Astrocyte (in vitro differentiated cells and primary cell): ENCODE data around the gene PLA1A. TPM values are rescaled to one million over a fixed set of nuclear protein-coding genes. Genes with fewer than 3 reads are reported as not detected.
"Not testable (repeated sequence)": the region's sequence is repeated elsewhere in the genome, so short reads cannot be mapped to it uniquely, and the experiment has no call there.

Experiments used
- DNase-seq: peaks from one replicate; pipeline ENCODE4 v3.0.0-alpha.2; 2010; ENCODE audit warnings: low read depth
- FAIRE-seq: peaks from 2 replicates; lab custom pipeline; 2011; peaks lifted over from hg19 to GRCh38; lab: Jason Lieb, UNC
- H2AFZ ChIP-seq: 2 replicates; pipeline ENCODE4 v1.6.0; 2012; ENCODE audit warnings: low read depth, low read length, inconsistent platforms
- H3K27ac ChIP-seq: 2 replicates; pipeline ENCODE4 v1.5.1; 2011; ENCODE audit warnings: low read depth, low read length, inconsistent platforms
- H3K27me3 ChIP-seq: 2 replicates; pipeline ENCODE4 v1.6.0; 2011; ENCODE audit warnings: low read length, inconsistent platforms; ENCODE audit not compliant: insufficient read depth
- H3K36me3 ChIP-seq: 2 replicates; pipeline ENCODE4 v1.5.1; 2011; ENCODE audit warnings: low read length, inconsistent platforms; ENCODE audit not compliant: insufficient read depth
- H3K4me1 ChIP-seq: 2 replicates; pipeline ENCODE4 v1.5.1; 2011; ENCODE audit warnings: low read length, inconsistent platforms; ENCODE audit not compliant: insufficient read depth
- H3K4me2 ChIP-seq: 2 replicates; pipeline ENCODE4 v1.6.0; 2012; ENCODE audit warnings: low read length, inconsistent platforms
- H3K4me3 ChIP-seq: 2 replicates; pipeline ENCODE4 v1.5.1; 2011; ENCODE audit warnings: low read depth, mild to moderate bottlenecking, low read length, inconsistent platforms; ENCODE audit not compliant: insufficient read depth
- H3K79me2 ChIP-seq: 2 replicates; pipeline ENCODE4 v1.6.0; 2012; ENCODE audit warnings: mild to moderate bottlenecking, low read length, inconsistent platforms; ENCODE audit not compliant: insufficient read depth
- H3K9ac ChIP-seq: 2 replicates; pipeline ENCODE4 v1.6.0; 2012; ENCODE audit warnings: mild to moderate bottlenecking, low read length, inconsistent platforms
- H3K9me3 ChIP-seq: 2 replicates; pipeline ENCODE4 v1.5.1; 2012; ENCODE audit warnings: low read depth, mild to moderate bottlenecking, low read length, inconsistent platforms; ENCODE audit not compliant: insufficient read depth
- H4K20me1 ChIP-seq: 2 replicates; pipeline ENCODE4 v1.6.0; 2012; ENCODE audit warnings: low read length, inconsistent platforms; ENCODE audit not compliant: insufficient read depth
- H3K27ac Mint-ChIP-seq: one replicate; pipeline ENCODE4 v1.8.0; 2021; ENCODE audit warnings: mild to moderate bottlenecking, mixed read lengths; ENCODE audit not compliant: unreplicated experiment
- H3K27me3 Mint-ChIP-seq: one replicate; pipeline ENCODE4 v1.8.0; 2021; ENCODE audit warnings: low read depth, mixed read lengths; ENCODE audit not compliant: unreplicated experiment
- H3K36me3 Mint-ChIP-seq: one replicate; pipeline ENCODE4 v1.8.0; 2021; ENCODE audit warnings: low read depth, mixed read lengths; ENCODE audit not compliant: unreplicated experiment
- H3K4me1 Mint-ChIP-seq: one replicate; pipeline ENCODE4 v1.8.0; 2021; ENCODE audit warnings: low read depth, mixed read lengths; ENCODE audit not compliant: unreplicated experiment
- H3K4me3 Mint-ChIP-seq: one replicate; pipeline ENCODE4 v1.8.0; 2021; ENCODE audit warnings: mild to moderate bottlenecking, moderate library complexity, mixed read lengths; ENCODE audit not compliant: unreplicated experiment
- H3K9me3 Mint-ChIP-seq: one replicate; pipeline ENCODE4 v1.8.0; 2021; ENCODE audit warnings: mild to moderate bottlenecking, mixed read lengths; ENCODE audit not compliant: unreplicated experiment
- EZH2 ChIP-seq: IDR thresholded peaks from 2 replicates; pipeline ENCODE4 v1.6.1; 2012; ENCODE audit warnings: mild to moderate bottlenecking, low read length, inconsistent platforms; ENCODE audit not compliant: insufficient read depth
- total RNA-seq: library from RNA; stranded (reverse); gene quantifications from 2 replicates; pipeline ENCODE4 v1.2.1, GENCODE V29; 2021
- TF ChIP-seq, protein P1 (sequence below): IDR thresholded peaks from 2 replicates; pipeline ENCODE4 v1.5.1; 2011; ENCODE audit warnings: low read depth, mild to moderate bottlenecking, inconsistent platforms, low read length, moderate library complexity; ENCODE audit not compliant: insufficient read depth

Gene PLA1A
- total RNA-seq, 1 donor from 2014 or later = 0.91 TPM

DNA sequence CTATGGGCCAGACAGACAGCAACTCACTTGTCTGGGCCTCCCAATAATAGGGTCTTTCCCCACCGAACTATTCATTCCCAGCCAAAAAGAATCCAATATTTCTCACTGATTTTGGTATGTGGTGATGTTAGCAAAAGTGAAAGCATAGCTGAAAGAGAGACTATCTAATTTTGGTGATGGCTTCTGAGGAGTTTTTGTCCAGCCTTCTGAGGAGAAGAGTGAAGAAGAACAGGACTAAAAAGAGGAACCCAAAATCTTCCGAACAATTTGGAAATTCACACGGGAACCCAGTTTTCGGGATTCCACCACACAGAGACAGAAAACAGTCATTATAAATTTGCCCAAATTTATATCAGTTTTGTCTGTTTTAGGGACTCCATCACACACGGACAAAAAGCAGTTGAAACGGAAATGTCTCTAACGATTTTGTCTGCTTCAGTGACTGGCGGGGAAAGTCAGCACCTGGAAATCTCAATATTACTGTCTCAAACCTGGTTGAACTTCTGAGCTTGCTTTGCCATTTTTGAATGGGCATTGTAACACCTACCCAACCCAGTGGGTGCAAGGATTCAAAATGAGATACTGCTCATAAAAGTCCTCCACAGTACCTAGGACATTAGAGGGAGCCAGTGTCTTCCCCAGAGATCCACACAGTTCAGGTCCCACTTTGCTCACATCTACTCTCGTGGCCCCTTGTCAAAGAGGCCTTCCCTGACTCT lies 47.3 kb upstream of the PLA1A start:
- H4K20me1 ChIP-seq = no peaks in the 10 kb centered on the region
- H3K9me3 ChIP-seq = no peaks in the 10 kb centered on the region
- H3K4me1 ChIP-seq = no peaks in the 10 kb centered on the region
- Mint-ChIP-seq H3K9me3 (peaks cover 4% of the 10 kb centered on the region), H3K36me3 (no peaks in the 10 kb centered on the region), H3K4me1 (no peaks in the 10 kb centered on the region), H3K4me3 (no peak overlapping the region), H3K27ac (no peak overlapping the region), H3K27me3 (peaks cover 23% of the 10 kb centered on the region)
- no peaks in the 10 kb centered on the region for H3K27me3 ChIP-seq
- no peak overlapping the region for H3K4me3 ChIP-seq
- no peak overlapping the region for H3K4me2 ChIP-seq
- TF ChIP-seq EZH2 = no peak
- TF ChIP-seq, protein P1, sequence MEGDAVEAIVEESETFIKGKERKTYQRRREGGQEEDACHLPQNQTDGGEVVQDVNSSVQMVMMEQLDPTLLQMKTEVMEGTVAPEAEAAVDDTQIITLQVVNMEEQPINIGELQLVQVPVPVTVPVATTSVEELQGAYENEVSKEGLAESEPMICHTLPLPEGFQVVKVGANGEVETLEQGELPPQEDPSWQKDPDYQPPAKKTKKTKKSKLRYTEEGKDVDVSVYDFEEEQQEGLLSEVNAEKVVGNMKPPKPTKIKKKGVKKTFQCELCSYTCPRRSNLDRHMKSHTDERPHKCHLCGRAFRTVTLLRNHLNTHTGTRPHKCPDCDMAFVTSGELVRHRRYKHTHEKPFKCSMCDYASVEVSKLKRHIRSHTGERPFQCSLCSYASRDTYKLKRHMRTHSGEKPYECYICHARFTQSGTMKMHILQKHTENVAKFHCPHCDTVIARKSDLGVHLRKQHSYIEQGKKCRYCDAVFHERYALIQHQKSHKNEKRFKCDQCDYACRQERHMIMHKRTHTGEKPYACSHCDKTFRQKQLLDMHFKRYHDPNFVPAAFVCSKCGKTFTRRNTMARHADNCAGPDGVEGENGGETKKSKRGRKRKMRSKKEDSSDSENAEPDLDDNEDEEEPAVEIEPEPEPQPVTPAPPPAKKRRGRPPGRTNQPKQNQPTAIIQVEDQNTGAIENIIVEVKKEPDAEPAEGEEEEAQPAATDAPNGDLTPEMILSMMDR = no peak
- H3K36me3 ChIP-seq = no peaks in the 10 kb centered on the region
- H2AFZ ChIP-seq = no peak overlapping the region
- no peak overlapping the region for H3K9ac ChIP-seq
- no peak for FAIRE-seq
- DNase-seq = no peak
- H3K79me2 ChIP-seq = no peaks in the 10 kb centered on the region
- H3K27ac ChIP-seq = no peak overlapping the region

DNA sequence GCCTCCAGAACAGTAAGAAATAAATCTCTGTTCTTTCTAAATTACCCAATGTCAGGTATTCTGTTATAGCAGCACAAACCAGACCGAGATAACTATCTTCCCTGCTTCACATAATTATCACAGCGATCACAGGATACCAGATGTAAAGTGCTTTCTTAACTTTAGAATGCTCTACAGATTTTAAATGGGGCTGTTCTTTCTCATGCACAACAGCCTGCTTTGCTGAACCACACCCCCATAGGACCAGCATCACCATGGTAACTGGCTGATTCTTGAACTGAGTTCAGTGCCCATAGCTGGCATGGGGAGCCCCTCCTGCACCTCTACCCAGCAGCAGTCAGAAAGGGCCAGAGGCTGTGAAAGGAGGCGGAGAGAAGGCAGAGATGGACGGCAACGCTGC lies 46.1 kb upstream of the PLA1A start:
- DNase-seq (no peak), FAIRE-seq (no peak)
- TF ChIP-seq, protein P1 = no peak
- no peak for TF ChIP-seq EZH2
- Mint-ChIP-seq H3K4me1 (no peaks in the 10 kb centered on the region), H3K27ac (no peak overlapping the region), H3K4me3 (no peak overlapping the region), H3K36me3 (no peaks in the 10 kb centered on the region), H3K9me3 (peaks cover 4% of the 10 kb centered on the region), H3K27me3 (peaks cover 27% of the 10 kb centered on the region)
- Histone ChIP-seq H3K79me2 (no peaks in the 10 kb centered on the region), H3K36me3 (no peaks in the 10 kb centered on the region), H4K20me1 (no peaks in the 10 kb centered on the region), H3K27ac (no peak overlapping the region), H3K4me1 (no peaks in the 10 kb centered on the region), H2AFZ (no peak overlapping the region), H3K4me2 (no peak overlapping the region), H3K27me3 (no peaks in the 10 kb centered on the region), H3K9ac (no peak overlapping the region), H3K9me3 (no peaks in the 10 kb centered on the region), H3K4me3 (no peak overlapping the region)

DNA sequence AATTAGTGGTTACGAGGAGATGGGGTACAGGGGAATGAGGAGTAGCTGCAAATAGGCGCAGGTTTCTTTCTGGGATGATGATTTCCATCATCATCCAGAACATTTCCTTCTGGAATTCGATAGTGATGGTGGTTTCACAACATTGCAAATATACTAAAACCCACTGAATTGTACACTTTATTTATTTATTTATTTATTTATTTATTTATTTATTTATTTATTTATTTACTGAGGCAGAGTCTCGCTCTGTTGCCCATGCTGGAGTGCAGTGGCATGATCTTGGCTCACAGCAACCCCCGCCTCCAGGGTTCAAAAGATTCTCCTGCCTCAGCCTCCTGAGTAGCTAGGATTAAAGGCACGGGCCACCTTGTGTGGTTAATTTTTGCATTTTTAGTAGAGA lies 44.8 kb upstream of the PLA1A start:
- not testable (repeated sequence) for H3K27ac Mint-ChIP-seq, H3K4me1 ChIP-seq, H3K36me3 Mint-ChIP-seq, H3K9me3 ChIP-seq, H3K9ac ChIP-seq, DNase-seq, H4K20me1 ChIP-seq, H3K27ac ChIP-seq, H3K4me2 ChIP-seq, H2AFZ ChIP-seq, H3K4me3 ChIP-seq, H3K4me3 Mint-ChIP-seq, H3K4me1 Mint-ChIP-seq, H3K9me3 Mint-ChIP-seq, H3K27me3 ChIP-seq, FAIRE-seq, H3K79me2 ChIP-seq, H3K36me3 ChIP-seq
- peaks cover 28% of the 10 kb centered on the region for H3K27me3 Mint-ChIP-seq
